ENCODE results near the gene TMEM163.

TMEM163 gene

DNA sequence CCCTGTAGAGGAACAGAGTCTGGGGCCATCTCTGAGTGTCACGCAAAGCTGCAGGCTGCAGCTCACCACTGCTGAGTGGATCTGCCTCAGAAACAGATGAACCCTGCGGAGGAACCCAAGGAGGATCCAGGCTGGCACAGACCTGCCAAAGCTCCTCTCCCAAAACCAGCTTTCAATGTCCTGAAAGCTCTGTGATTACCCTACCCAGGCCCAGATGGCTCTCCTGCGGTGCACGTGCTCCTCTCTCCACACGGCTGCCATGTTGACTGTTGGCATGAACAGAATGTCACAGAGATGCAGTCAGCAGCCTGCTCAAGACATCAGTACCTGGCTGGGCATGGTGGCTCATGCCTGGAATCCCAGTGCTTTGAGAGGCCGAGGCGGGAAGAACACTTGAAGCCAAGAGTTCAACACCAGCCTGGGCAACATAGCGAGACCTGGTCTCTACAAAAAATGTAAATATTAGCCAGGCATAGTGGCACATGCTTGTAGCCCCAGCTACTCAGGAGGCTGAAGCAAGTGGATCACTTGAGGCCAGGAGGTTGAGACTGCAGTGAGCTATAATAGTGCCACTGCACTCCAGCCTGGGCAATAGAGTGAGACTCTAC lies 248.1 kb downstream of the TMEM163 start:
- no peak for DNase-seq

DNA sequence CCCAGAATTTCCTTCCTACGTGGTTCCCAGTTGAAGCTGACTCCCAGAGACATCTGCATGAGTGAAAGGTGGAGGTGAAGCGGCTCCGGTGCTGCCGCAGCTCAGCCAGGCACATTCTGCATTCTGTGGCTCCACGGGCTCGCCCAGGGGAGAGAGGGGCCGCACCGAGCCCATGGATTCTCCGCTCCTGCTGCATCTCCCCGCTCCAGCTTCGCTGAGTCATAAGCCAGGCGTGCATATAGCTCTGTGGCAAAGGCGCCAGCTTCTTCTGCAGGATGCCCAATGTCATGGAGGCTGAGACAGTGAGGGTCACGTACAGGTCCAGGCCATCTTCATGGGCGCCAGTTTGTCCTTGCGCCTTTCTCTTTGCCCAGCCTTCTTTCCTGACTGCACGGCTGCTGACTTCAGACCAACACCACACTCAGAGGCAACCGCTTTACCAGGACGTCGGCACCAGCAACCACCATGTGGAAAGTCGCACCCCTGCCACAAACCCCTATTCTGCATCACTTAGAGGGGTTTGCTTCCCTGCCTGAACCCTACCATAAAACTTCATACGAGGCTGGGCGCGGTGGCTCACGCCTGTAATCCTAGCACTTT lies 249.2 kb downstream of the TMEM163 start:
- DNase-seq = no peak

DNA sequence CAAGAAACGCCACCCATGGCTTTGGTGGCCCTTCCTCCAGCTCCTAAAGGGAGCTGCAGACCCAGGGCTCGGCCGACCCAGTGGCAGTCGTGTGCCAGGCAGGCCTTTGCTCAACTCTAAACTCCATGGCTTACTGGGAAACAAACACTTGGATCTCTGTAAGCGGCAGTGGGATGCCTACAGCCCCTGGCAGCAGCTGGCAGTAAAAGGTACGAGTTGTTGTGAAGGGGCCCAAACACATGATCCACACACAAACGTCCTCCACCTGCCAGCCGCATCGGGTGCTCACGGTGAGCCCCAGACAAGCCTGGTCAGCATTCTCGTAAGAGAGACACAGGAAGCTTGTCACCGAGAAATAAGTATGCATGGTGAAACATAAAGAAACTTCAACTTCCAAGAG lies 250.0 kb downstream of the TMEM163 start:
- DNase-seq = no peak

DNA sequence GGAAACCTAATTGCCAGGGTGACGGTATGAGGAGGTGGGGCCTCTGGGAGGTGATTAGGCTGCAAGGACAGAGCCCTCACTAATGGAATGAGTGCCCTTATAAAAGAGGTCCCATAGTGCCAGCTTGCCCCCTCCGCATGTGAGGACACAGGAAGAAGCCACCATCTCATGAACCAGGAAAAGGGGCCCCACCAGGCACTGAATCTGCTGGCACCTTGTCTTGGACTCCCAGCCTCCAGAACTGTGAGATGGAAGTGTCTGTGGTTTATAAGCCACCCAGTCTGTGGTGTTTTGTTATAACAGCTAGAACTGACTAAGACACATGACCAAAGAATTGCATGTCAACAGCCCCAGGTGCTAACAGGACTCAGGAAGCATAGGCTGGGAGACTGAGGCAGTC lies 250.6 kb downstream of the TMEM163 start:
- no peak for DNase-seq

DNA sequence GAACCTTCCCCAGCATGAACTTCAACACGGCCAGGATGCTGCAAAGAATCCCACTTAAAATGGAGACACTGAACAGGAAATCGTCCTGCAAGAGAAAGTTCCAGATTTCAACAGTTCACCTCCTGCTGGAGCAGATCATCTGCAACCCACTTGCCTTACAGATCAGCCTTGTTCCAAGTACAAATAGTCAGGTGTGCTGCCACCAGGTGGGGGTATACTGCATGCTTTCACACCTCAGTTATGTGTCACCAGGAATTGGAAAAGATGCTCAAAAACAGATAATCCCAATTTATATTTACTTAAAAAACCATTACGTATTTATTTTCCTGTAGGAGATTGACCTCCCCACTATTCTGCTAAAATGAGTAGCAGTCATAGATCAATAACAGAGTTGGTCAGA lies 252.7 kb downstream of the TMEM163 start:
- DNase-seq = peak; percentile 20

DNA sequence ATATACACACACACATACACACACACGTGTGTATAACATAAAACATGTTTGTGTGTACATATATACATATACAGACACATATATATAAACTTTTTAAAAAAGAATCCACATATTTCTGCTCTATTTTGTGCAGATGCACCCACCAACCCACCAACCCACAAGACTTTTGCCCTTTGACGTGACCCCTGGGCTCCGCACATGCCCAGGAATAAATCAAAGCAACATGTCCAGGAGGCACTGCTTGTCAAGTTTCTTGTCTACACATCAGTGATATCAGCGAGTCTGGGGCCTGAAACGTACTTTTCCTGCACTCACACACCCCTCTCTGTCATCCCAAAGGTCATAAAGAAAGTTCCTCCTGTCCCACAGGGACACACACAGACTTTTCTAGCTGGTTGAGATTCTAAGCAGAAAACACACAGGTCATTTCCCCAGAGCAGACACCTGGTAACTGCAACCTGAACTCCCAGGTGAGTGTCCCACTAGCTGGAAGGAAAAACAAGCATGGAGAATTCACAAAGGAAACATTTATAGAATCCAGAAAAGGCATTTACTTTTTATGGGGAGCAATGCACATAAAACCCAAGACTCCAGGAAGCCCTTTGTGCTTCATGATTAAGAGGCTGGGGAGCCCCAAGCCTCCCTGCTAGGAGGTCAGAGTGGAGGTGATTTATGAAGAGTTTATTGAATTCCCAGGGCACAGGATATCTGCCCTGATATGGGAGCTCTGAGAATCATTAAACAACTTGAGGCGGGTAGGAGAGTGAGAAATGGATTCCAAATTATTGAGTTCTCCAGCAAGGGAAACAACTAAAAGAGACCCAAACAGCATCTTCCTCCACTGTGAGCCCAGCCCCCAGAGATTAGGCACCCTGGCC lies 253.3 kb downstream of the TMEM163 start:
- DNase-seq = no peak

DNA sequence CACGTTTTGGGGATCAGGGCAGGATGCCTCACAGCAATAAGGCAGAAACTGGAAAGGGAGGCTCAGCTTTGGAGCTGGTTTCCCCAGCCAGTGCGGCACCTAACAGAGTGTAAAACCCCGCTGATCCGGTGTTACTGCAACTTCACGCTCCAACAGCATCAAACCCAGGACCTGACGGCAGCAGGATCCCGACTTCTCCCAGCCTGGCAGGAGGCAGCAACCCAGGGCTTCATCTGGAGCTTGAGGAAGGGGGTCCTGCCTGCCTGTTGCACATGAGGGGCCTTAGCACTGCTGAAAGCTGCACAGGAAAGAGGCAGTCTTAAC lies 255.1 kb downstream of the TMEM163 start:
- no peak for DNase-seq

DNA sequence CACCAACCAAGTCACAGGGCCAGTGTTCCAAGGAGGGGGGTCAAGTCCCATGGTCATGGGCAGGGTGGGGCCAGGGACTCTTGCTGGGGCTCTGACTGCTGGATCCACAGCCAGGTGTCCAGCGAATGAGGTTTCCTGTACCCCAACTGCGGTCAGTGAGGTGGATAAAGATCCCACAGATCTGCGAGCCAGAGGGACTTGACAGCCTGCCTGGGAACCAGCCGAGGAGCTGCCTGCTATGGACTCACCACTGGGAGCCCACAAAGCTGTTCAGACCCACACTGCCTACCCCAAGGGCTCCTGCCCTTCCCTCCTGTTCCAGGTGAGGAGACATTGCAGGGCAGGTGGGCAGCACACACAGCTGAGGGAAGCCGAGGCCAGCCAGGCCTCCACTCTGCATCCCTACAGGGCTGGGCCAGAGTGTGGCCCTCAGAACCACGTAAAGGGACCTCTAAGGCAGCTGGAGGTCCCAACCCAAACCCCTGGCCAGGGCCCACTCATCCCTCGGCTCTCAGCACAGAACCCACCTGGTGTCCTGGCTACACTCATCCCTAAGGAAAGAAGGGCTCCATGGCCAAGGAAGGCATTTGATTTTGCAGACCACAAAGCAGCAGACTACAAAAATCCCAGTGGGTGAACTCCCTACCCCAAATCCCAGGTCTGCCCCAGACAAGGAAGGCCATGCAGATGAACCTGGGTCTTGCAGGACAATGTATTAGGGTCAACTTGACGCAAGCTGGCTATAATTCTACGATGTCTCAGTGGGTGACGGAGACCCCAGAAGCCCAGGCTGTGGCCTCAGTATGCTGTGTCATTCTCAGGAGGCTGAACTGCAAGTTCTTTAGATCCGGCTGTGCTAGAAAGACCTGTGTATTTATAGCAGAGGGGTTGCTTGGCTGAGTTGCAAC lies 255.8 kb downstream of the TMEM163 start:
- DNase-seq = no peak

DNA sequence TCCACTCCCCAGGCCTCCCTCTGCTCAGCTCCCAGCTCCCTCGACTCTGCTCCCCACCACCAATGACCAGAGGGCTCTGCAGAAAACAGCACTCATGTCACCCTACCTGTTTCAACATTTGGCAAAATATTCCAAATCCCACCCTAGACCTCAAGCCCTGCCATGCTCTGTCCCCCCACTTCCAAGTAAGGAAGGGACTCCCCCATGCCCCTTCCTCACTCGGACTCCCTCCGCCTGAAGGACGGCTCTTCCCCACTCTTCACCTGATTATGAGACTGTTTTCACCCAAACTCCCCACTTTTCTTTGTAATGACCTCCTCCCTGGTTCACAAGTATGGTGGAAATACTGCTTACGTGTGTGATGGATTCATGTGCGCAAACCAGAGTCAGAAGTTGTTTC lies 256.5 kb downstream of the TMEM163 start:
- DNase-seq = no peak

DNA sequence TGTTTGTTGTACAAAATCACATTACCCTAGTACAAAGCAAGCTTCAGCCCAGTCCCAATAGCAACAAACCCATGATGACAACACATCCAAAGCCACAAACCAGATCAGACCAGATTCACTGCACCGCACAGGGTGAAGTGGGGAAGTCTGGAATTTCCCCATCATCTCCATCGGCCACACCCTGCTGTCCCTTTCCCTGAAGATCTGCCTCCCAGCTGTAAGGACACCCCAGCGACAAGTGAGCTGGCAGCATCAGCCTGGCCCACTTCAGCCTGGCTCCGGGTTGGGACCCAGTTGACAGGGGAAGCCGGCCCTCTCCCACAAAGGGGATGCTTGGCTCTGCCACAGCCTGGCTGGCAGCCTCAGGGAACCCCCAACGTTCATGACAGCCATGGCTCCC lies 257.3 kb downstream of the TMEM163 start:
- DNase-seq = no peak

DNA sequence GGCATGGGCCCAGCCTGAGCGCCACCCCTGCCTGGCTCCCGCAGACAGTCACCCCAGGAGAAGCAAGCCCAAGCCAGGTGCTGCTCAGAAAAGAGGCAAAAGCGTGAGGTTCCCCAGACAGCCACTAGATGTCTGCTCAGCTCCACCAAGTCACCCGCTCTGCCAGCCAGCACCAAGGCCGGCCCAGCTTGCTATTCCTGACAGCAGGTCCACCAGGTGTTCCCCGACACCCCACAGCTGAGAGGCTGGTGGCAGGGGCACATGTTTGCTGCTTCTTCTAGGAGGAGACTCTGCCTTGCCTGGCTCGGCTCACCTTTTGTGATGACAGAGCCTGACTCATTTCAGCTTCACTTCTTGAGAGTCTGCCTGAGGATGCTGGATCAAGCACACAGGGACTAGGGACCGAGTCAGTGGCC lies 258.2 kb downstream of the TMEM163 start:
- DNase-seq = peak; percentile 37

DNA sequence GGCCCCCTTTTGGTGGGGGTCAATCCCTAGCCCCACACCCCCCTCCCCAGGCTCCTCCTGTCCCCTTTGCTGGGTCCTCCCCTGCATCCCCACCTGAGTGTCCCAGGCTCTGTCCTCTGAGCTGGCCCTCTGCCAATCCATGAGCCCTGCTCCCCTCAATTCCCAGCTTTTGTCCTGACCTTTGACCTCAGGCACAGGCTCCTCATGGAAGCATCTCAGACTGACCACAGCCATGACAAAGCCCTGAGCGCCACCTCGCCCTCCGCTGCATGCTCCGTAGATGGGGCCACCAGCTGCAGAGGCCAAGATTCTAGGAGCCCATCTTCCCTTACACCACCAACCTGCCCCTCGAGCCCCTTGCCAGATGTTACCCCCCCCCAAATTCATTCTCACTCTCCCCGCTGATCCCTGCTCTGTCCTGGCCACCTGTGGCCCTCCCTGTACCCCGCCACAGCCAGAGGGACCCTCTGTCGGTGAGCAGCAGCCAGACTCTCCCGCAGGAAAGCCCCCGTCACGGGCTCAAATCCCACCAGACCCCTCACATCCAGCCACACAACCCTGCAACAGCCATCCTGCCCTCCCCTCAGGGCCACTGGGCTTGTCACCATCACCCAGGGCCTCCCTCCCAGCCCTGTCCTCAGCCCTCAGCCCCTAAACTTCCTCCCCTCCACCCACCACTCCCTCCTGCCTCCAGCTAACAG lies 258.9 kb downstream of the TMEM163 start:
- DNase-seq = no peak

DNA sequence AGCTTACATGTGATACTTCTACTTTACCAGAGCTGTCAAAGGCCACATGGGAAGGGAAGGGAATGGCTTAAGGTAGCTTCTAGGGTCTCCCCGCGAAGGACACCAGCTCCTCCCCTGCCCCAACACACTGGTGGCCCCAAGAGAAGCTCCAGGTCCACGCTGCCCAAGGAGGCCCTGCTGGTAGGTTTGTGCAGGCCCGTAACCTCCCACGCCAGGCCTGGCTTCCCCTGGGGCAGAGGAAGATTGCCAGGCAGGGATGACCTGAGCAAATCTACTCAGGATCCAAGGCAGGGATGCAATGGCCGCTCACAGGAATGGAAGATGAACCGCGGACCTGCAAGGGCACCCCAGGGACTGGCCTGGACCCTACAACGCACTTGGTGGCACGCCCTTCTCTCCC lies 259.9 kb downstream of the TMEM163 start:
- DNase-seq = no peak

DNA sequence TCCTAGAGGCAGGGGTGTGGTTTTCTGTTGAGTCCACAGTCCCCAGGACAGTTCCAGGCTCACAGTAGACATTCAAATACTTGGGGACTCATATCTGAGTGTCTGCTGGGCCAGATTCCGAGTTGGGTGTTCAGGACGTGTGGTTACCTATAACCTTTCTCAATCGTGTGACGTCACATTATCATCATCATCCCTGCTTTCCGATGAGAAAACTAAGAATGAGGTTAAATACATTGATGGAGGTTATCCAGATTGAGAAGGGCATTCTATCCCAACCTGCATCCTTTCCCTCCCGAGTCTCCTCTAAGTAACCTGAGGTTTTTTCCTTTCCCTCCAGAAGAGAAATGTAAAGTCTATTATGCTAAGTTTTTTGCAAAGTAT lies 260.3 kb downstream of the TMEM163 start:
- DNase-seq = no peak

DNA sequence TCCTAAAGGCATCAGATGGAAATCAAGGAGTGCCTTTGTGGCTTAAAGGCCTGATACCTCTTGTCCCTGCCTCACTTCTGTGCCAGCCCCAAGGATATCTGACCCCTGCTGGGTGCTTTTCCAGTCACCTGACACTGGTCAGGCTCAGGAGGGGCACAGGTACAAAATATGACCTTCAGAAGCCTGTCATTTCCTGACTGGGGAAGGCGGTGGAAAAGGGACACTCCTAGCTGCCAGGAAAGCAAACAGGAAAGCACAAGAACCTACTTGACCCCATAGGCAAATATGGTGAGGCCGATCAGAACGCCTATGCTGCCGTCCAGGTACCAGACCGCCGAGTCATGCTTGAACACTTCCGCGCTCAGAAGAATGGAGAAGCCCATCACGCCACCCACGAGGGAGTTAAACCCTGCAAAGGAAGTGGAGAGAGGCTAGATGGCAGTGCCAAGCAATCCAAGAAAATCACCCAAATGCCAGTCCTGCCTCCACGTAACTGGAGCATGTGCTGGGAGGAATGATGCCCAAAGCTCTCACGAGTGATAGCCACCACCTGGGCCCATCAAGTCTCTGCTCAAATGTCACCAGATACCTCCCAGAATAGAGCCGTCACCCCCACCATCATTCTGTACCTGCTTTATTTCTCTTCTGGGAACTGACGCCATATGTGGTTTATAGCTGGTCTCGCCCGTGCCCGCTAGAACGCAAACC lies 260.9 kb downstream of the TMEM163 start:
- no peak for DNase-seq

DNA sequence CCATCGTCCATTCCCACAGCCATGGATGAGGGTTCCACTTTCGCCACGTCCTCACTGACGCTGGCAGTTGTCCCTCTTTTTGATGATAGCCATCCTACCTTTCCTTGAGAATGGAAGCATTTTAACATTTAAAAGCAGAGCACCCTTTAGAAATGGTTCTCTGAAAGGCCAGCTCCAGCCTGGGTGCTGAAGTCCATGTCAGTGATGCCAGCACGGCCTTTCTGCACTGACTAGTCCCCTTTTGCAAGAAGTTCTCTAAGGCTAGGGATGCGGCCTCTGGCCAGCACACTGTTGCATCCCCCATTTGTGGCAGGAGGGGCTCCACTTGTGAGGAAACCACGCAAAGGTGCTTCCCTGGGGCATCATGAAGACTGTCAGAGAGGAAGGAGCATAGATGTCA lies 261.4 kb downstream of the TMEM163 start:
- no peak for DNase-seq

DNA sequence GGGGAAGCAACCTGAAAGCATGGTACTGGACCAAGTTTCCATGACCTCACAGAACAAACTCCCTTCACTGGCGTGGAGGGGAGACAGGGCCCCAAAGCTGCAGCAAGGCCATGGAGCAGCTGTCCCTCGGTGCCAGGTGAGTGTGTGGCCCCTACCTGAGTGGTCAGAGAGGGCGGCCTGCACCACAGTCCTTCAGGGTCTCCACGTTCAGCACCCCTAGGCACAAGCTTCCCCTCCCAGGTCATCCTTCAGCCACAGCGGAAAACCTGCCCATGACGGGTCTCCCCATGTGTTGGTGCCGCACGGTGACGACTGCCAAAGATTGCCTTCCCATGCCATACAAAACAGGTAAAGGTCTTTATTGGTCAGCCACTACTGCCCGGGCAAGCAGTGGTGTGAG lies 263.4 kb downstream of the TMEM163 start:
- DNase-seq = no peak

DNA sequence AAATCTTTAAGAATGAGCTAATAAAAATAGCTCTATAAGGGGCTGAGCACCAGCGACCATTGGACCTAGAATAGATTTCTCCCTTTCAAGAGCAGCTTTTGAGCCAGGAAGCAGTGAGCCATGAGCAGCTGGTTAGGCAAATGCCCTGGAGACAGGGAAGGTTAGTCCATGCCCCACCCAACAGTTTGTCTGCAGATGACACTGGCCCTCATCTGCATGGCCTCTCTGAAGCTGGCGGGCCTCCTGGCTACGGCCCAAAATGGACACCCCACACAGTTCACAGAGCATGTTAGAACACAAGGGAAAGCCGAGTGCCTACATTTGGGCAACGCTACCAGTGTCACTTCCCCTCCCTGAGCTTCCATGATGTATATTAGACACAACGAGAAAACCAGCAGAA lies 263.9 kb downstream of the TMEM163 start:
- no peak for DNase-seq

DNA sequence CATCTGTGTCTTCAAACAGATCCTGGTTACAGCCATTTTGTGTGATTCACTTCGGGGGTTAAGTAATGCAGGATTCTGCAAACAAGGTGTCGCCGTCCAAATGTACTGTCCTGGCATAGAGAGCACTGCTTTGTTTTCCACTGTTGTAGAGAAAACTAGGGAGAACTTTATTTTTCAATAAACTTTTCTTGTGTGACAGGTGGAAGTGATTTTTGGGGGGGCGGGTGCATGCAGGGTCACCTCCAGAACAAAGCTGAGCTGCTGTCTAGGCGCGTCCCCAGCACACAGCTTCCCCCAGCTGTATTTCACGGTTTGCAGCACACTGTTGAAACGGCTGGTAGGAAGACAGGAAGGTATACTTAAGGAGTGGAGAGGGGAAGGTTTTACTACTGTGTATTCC lies 264.4 kb downstream of the TMEM163 start:
- DNase-seq = no peak

DNA sequence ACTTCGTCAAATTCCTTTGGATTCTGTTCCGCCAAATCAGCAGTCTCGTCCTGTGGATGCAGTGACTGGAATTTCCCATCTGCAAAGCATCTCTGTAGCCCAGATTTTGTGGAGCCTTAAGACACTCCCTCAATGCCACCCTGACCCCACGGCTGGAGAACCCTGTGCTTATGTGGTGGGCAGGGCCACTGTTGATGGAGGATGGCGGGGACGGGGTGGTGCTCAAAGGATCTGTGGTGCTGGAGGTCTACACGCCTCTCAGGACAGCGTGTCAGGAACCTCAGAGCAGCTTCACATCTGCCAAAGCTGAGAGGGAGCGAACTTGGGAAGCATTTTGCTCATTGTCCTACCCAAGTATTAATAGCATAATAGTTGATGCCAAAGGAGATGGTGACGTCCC lies 264.8 kb downstream of the TMEM163 start:
- no peak for DNase-seq

DNA sequence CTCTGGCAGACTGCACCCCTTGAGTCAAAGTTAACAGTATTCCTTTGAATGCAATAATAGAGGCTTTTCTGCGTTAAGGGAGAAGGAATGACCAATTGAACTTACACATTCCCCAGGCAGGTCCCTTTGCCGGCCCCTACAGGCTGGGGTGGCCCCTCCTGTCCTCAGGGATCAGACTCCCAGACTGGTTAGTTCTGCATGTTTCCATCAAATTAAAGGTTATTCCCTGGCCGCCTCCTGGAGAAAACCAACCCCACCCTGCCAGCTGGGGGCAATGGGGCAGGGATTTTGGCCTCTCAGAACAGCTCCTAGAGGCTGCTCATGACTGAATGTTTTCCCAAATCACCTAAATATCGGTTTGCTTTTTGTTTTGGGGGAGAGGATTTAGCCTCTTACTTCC lies 265.3 kb downstream of the TMEM163 start:
- no peak for DNase-seq
